Common myeloid progenitor, CD34-positive (primary cell): Measurements from ENCODE around the gene BCAS1.

Experiments used
- CTCF ChIA-PET: fragments of 350-600 bp; sonication (Branson Sonifier 250); formaldehyde crosslinking; loops from one replicate; lab custom pipeline; 2021; ENCODE audit warnings: antibody characterized with exemption; lab: Charles Lee
- POLR2A ChIA-PET: fragments of 350-600 bp; sonication (Branson Sonifier 250); formaldehyde crosslinking; loops from one replicate; lab custom pipeline; 2021; ENCODE audit warnings: antibody characterized with exemption; lab: Charles Lee
- DNase-seq, 3 donors: peaks; one replicate each; pipeline versions ENCODE4 v3.0.0 to v3.0.0-alpha.2; 2013
- H3K27ac ChIP-seq, 2 experiments: 1 replicate in 1 of 2; 2 replicates in 1 of 2; pipeline ENCODE4 v1.7.0; 2013; ENCODE audit warnings: inconsistent platforms in 2 of 2, low read length in 2 of 2, mild to moderate bottlenecking in 2 of 2, low read depth in 1 of 2, moderate library complexity in 1 of 2; ENCODE audit not compliant: severe bottlenecking in 2 of 2, insufficient read depth in 1 of 2, poor library complexity in 1 of 2
- H3K27me3 ChIP-seq, 5 experiments: replicated peaks in 2 of 5; 1 replicate in 3 of 5; 2 replicates in 2 of 5; pipeline versions ENCODE4 v1.6.1 to v1.7.0; 2013; ENCODE audit warnings: low read length in 4 of 5, mild to moderate bottlenecking in 2 of 5, moderate library complexity in 2 of 5, inconsistent platforms in 1 of 5; ENCODE audit not compliant: insufficient read depth in 5 of 5, control insufficient read depth in 4 of 5
- H3K36me3 ChIP-seq, 4 experiments: 1 replicate in 2 of 4; 2 replicates in 2 of 4; pipeline versions ENCODE4 v1.6.1 to v1.7.0; 2013; ENCODE audit warnings: low read length in 3 of 4, control low read depth in 1 of 4, mild to moderate bottlenecking in 1 of 4; ENCODE audit not compliant: control insufficient read depth in 4 of 4, insufficient read depth in 4 of 4
- H3K4me1 ChIP-seq, 4 experiments: 1 replicate in 3 of 4; 2 replicates in 1 of 4; pipeline versions ENCODE4 v1.6.1 to v1.7.1; 2013; ENCODE audit warnings: low read length in 3 of 4, mild to moderate bottlenecking in 3 of 4, control low read depth in 1 of 4, inconsistent platforms in 1 of 4, moderate library complexity in 1 of 4; ENCODE audit not compliant: control insufficient read depth in 4 of 4, insufficient read depth in 4 of 4; ENCODE audit errors: control extremely low read depth in 1 of 4
- H3K4me3 ChIP-seq, 7 experiments: 1 replicate in 4 of 7; 2 replicates in 3 of 7; pipeline versions ENCODE4 v1.5.1 to v1.7.0; 2013; ENCODE audit warnings: mild to moderate bottlenecking in 7 of 7, low read length in 6 of 7, moderate library complexity in 6 of 7, inconsistent platforms in 2 of 7, low read depth in 2 of 7, control low read depth in 1 of 7; ENCODE audit not compliant: insufficient read depth in 4 of 7, control insufficient read depth in 1 of 7; ENCODE audit errors: extremely low read depth in 1 of 7
- H3K9me3 ChIP-seq, 5 experiments: 1 replicate in 4 of 5; 2 replicates in 1 of 5; pipeline versions ENCODE4 v1.6.1 to v1.7.1; 2013; ENCODE audit warnings: low read length in 4 of 5, mild to moderate bottlenecking in 2 of 5, inconsistent platforms in 1 of 5, low read depth in 1 of 5, moderate library complexity in 1 of 5; ENCODE audit not compliant: control insufficient read depth in 4 of 5, insufficient read depth in 2 of 5; ENCODE audit errors: control extremely low read depth in 1 of 5
- WGBS: methylation state at CpG from one replicate; pipeline ENCODE4 v1.1.5; 2013; ENCODE audit not compliant: insufficient coverage; 5-methylcytosine and 5-hydroxymethylcytosine counted together

Gene BCAS1

GRCh38 chr20:53930651-53931504 is 139.5 kb downstream of the BCAS1 start:
- WGBS: 92% methylated on average over 2 of the region's 3 CpGs
- no peak overlapping the region for H3K27ac ChIP-seq
- H3K27me3 ChIP-seq: no peaks in the 10 kb centered on the region
- peaks cover 30 to 70% (median 43%) of the 10 kb centered on the region in 4 experiments for H3K4me1 ChIP-seq
- ChIA-PET POLR2A (no interaction called here), CTCF (interaction anchor here (1.1 to 15.7 kb wide), 5 partner anchors 8 to 318 kb away, joined by 3 to 166 read pairs (median 4); no protein-coding TSS in a partner anchor)
- H3K9me3 ChIP-seq: no peaks in the 10 kb centered on the region
- no peak for DNase-seq
- no peak overlapping the region for H3K4me3 ChIP-seq
- no peaks in the 10 kb centered on the region for H3K36me3 ChIP-seq

GRCh38 chr20:53929974-53930650 is 140.3 kb downstream of the BCAS1 start:
- ChIA-PET CTCF (interaction anchor here (1.4 to 15.7 kb wide), 3 partner anchors 9 to 318 kb away, joined by 3 to 166 read pairs (median 13); no protein-coding TSS in a partner anchor), POLR2A (no interaction called here)
- no peak overlapping the region for H3K4me3 ChIP-seq
- H3K27ac ChIP-seq: no peak overlapping the region
- no peaks in the 10 kb centered on the region for H3K27me3 ChIP-seq
- no peaks in the 10 kb centered on the region for H3K36me3 ChIP-seq
- 95% methylated on average over 2 of the region's 6 CpGs for WGBS
- no peaks in the 10 kb centered on the region for H3K9me3 ChIP-seq
- H3K4me1 ChIP-seq: peaks cover 26 to 69% (median 37%) of the 10 kb centered on the region in 4 experiments
- DNase-seq: no peak

GRCh38 chr20:53929399-53929798 is 141.0 kb downstream of the BCAS1 start:
- no peak for DNase-seq
- 100% methylated on average over 2 of the region's 2 CpGs for WGBS
- ChIA-PET CTCF (interaction anchor here (1.2 to 15.7 kb wide), 3 partner anchors 10 to 1617 kb away, joined by 3 to 166 read pairs (median 13); no protein-coding TSS in a partner anchor), POLR2A (no interaction called here)
- Histone ChIP-seq H3K9me3 (no peaks in the 10 kb centered on the region), H3K27me3 (no peaks in the 10 kb centered on the region), H3K27ac (no peak overlapping the region), H3K36me3 (no peaks in the 10 kb centered on the region), H3K4me1 (peaks cover 22 to 62% (median 31%) of the 10 kb centered on the region in 4 experiments), H3K4me3 (no peak overlapping the region)

GRCh38 chr20:53927990-53928389 is 142.4 kb downstream of the BCAS1 start:
- Histone ChIP-seq H3K4me3 (no peak overlapping the region), H3K27ac (no peak overlapping the region), H3K36me3 (no peaks in the 10 kb centered on the region), H3K4me1 (peaks cover 12 to 60% (median 23%) of the 10 kb centered on the region in 4 experiments), H3K9me3 (no peaks in the 10 kb centered on the region), H3K27me3 (no peaks in the 10 kb centered on the region)
- ChIA-PET POLR2A (interaction anchor here (0.7 kb wide), 1 partner anchor 10 kb away, joined by 3 read pairs; no protein-coding TSS in a partner anchor), CTCF (interaction anchor here (0.6 to 15.7 kb wide), 4 partner anchors 11 to 268 kb away, joined by 3 to 166 read pairs (median 4); no protein-coding TSS in a partner anchor)
- no peak for DNase-seq
- 99% methylated on average over 6 of the region's 7 CpGs for WGBS

GRCh38 chr20:53926428-53927028 is 143.9 kb downstream of the BCAS1 start:
- 46% methylated on average over 5 of the region's 5 CpGs for WGBS
- no peak overlapping the region for H3K27ac ChIP-seq
- no peaks in the 10 kb centered on the region for H3K27me3 ChIP-seq
- no peak overlapping the region for H3K4me3 ChIP-seq
- ChIA-PET CTCF (interaction anchor here (0.9 to 15.7 kb wide), 7 partner anchors 9 to 28 kb away, joined by 3 to 166 read pairs (median 3); no protein-coding TSS in a partner anchor), POLR2A (no interaction called here)
- peaks cover 13 to 67% (median 25%) of the 10 kb centered on the region in 4 experiments for H3K4me1 ChIP-seq
- peak in 2 of 3 donors; percentile 64 to 77 for DNase-seq
- H3K36me3 ChIP-seq: no peaks in the 10 kb centered on the region
- no peaks in the 10 kb centered on the region for H3K9me3 ChIP-seq

GRCh38 chr20:53925651-53926401 is 144.6 kb downstream of the BCAS1 start:
- H3K4me1 ChIP-seq: peaks cover 13 to 64% (median 24%) of the 10 kb centered on the region in 4 experiments
- ChIA-PET CTCF (interaction anchor here (0.9 to 15.7 kb wide), 8 partner anchors 9 to 350 kb away, joined by 3 to 166 read pairs (median 4); no protein-coding TSS in a partner anchor), POLR2A (no interaction called here)
- no peak for DNase-seq
- H3K4me3 ChIP-seq: no peak overlapping the region
- no peaks in the 10 kb centered on the region for H3K27me3 ChIP-seq
- 98% methylated on average over 5 of the region's 12 CpGs for WGBS
- no peak overlapping the region for H3K27ac ChIP-seq
- H3K36me3 ChIP-seq: no peaks in the 10 kb centered on the region
- H3K9me3 ChIP-seq: no peaks in the 10 kb centered on the region
